GM13977 (cell line): ENCODE data around the gene CD177.
"Not testable (repeated sequence)": the region's sequence is repeated elsewhere in the genome, so short reads cannot be mapped to it uniquely, and the experiment has no call there.

Experiments used
- DNase-seq: peaks from one replicate; pipeline ENCODE4 v3.0.0; 2012; ENCODE audit warnings: low spot score
- in situ Hi-C: fragments of 300-500 bp; cut with MboI; formaldehyde crosslinking; loops from one replicate; pipeline ENCODE4 v1.12.0; 2022; ENCODE audit warnings: low sequenced_read_pairs, low pct_unique_long_range_greater_than_20kb, mixed read lengths, inconsistent platforms; ENCODE audit not compliant: unreplicated experiment
- TF ChIP-seq, protein P1 (sequence below): IDR thresholded peaks from 2 replicates; pipeline ENCODE4 v1.5.1; 2012; ENCODE audit warnings: mild to moderate bottlenecking, control low read depth; ENCODE audit not compliant: insufficient read depth; ENCODE audit errors: extremely low read depth, missing control alignments

Gene CD177

DNA sequence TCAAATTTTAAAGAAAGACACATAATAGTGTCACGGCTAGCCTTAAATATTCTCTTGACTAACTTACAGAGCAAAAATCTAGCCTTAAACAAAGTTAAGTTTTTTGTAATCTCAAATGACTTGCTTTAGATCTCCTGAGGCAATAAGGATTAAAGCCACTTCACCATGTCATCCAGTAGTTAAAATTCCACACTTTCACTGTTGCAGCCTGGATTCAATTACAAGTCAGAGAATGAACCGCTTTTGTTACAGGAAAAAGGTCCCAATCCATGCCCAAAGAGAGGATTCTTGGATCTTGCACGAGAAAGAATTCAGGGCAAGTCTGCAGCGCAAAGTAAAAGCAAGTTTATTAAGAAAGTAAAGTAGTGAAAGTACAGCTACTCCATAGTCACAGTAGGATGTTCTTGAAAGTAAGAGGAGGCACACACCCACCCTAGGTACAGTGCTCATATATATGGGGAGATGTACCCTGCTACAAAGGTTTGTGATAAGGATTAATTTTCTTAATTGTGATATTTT lies 34.6 kb upstream of the CD177 start:
- TF ChIP-seq, protein P1, sequence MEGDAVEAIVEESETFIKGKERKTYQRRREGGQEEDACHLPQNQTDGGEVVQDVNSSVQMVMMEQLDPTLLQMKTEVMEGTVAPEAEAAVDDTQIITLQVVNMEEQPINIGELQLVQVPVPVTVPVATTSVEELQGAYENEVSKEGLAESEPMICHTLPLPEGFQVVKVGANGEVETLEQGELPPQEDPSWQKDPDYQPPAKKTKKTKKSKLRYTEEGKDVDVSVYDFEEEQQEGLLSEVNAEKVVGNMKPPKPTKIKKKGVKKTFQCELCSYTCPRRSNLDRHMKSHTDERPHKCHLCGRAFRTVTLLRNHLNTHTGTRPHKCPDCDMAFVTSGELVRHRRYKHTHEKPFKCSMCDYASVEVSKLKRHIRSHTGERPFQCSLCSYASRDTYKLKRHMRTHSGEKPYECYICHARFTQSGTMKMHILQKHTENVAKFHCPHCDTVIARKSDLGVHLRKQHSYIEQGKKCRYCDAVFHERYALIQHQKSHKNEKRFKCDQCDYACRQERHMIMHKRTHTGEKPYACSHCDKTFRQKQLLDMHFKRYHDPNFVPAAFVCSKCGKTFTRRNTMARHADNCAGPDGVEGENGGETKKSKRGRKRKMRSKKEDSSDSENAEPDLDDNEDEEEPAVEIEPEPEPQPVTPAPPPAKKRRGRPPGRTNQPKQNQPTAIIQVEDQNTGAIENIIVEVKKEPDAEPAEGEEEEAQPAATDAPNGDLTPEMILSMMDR = no peak
- in situ Hi-C loops = no loop called here
- no peak for DNase-seq

DNA sequence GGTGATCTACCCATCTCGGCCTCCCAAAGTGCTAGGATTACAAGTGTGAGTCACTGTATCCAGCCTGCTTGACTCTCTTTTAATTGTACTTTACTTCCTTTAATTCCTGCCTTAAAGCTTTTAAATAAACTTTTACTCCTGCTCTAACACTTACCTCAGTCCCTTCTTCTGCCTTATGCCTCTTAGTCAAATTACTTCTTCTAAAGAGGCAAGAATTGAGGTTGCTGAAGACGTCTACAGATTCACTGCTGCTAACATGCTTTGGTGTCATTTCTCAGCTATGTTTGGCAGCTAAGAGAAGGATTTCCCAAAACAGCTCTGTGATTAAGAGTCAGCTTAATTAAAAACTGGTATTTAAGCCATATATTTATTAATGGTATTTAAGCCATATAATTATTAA lies 32.9 kb upstream of the CD177 start:
- in situ Hi-C loops = no loop called here
- TF ChIP-seq, protein P1 = no peak
- no peak for DNase-seq

DNA sequence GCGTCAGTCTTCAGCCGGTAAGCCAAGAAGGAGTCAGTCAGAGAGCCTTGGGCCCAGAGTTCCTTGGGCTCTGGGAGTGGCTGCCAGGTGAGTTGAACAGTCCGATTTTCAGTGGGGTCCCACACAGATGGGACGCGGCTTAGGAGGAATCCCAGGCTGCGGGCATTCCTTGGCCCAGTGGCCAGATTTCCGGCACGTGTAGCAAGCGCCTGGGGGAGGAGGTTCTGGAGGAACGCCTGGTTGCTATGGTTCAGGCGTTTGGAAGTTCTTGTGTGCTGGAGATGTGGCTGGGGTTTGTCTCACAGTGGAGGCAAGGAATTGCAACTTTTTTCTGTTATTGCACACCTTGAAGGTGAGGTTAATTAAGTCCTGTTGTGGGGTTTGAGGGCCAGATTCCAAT lies 26.7 kb upstream of the CD177 start:
- DNase-seq, in situ Hi-C loops: not testable (repeated sequence)

GRCh38 chr19:43328561-43328960 lies 24.9 kb upstream of the CD177 start:
- in situ Hi-C loops, DNase-seq: not testable (repeated sequence)

DNA sequence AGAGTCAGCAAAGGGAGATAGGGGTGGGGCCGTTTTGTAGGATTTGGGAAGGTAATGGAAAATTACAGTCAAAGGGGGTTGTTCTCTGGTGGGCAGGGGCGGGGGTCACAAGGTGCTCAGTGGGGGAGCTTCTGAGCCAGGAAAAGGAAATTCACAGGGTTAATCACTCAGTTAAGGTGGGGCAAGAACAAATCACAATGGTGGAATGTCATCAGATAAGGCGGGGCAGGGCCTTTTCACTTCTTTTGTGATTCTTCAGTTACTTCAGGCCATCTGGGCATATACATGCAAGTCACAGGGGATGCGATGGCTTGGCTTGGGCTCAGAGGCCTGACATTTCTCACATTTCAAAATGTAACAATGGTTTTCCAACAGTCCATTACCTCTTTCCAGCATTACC lies 24.4 kb upstream of the CD177 start:
- DNase-seq, in situ Hi-C loops: not testable (repeated sequence)

DNA sequence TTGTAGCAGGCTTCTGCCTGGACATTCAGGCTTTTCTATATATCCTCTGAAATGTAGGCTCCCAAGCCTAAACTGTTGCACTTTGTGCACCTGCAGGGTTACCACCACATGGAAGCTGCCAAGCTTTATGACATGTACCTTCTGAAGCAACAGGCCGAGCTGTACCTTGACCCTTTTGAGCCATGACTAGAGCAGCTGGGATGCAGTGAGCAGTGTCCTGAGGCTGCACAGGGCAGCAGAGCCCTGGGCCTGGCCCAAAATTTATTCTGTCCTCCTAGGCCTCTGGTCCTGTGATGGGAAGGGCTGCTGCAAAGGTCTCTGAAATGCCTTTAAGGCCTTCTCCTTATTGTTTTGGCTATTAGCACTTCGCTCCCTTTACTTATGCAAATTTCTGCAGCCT lies 23.5 kb upstream of the CD177 start:
- in situ Hi-C loops = no loop called here
- no peak for DNase-seq
- TF ChIP-seq, protein P1 = no peak

DNA sequence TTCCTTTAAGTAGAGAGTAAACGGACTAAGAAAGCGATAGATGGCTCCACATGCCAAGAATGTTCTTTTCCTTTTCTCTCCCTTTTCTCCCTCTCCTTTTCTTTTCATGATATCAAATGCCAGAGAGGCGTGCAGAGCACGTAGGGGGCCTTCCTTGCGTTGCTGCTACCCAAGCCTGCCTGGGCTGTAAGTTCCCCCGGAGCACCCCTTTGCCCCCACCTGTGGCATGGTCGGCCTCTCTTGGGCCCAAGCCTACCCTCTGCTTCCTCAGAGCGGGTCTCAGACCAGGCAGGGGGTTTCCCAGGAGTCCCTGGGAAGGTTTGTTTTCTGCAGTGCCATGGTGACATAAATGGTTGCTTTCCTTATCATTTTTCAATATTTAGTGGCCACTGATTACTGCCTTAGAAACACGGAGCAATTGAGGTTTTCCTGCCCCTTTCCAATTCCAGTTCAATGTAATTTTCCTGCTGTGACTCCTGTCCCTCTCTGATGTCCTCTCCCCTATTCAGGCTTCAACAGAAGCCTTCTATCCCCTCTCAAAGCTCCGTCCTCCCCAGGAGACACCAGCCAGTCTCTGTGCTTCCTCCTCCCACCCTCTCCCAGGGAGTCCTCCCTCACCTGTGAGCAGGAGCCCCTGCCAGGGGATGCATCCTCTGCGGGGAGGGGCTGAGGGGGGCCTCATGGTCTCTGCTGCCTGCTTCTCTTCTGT lies 22.6 kb upstream of the CD177 start:
- in situ Hi-C loops = no loop called here

DNA sequence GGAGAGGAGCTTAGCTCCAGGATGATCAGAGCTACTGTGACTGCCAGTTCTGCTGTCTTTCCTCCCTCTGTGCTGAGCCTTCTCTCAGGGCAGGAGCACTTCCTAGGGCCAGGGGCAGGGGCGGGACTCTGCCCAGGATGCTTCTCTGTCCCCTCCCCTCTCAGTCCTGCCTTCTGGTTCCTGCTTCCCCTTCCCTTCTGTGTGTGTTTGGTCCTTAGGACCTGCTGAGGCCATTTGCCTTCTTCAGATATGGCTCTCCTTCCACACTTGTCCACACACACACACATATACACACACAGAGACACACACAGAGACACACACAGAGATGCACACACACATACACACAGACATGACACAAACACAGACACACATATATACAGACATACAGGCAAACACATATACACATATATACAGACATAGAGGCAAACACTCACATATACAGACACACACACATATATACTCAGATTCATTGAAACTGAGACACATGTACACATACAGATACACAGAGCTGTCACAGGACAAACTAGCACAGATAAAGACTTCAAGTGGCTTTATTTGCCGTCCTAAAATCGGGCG lies 22.0 kb upstream of the CD177 start:
- in situ Hi-C loops = no loop called here

More for the DNA sequence above, 22.6 kb upstream of the CD177 start:
- no peak for DNase-seq
- TF ChIP-seq, protein P1 = no peak

More for the DNA sequence above, 22.0 kb upstream of the CD177 start:
- TF ChIP-seq, protein P1 = no peak
- no peak for DNase-seq
